Mammary epithelial cell (primary cell): ENCODE measurements around the gene TMEM14A.

Experiments
- CTCF ChIP-seq, 2 donors: IDR thresholded peaks in 1 of 2; conservative IDR thresholded peaks in 1 of 2; 2 replicates each; pipeline ENCODE4 v1.5.1; 2011 to 2012; ENCODE audit warnings: inconsistent platforms in 2 of 2, low read length in 2 of 2, mild to moderate bottlenecking in 2 of 2, control low read depth in 1 of 2, low read depth in 1 of 2; ENCODE audit not compliant: insufficient read depth in 1 of 2; ENCODE audit errors: extremely low read depth in 1 of 2
- EZH2 ChIP-seq: IDR thresholded peaks from 2 replicates; pipeline ENCODE4 v1.6.1; 2012; ENCODE audit warnings: low read length, inconsistent platforms, borderline replicate concordance

DNA sequence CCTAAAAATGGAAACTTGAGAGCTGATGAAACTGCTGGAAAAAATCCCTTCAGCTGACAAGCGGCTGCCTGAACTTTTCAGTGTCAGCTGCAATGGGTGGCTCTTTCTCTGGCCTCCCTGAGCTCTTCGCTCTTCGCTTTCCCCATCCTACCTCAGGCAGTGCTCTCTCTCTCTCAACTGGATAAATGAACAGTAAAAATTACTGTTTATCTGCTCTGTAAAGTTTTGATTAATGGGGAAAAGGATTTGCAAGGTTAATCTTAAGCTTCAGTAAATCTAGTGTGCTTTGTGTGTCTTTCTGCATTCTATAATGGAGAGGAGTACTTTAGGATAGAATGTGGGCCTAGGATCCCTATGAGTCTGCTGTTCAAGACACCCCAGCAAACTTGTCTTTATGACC lies 35.1 kb downstream of the TMEM14A start:
- no peak for TF ChIP-seq CTCF (conservative IDR thresholded peaks at IDR 0.05 in 1 of 2, IDR thresholded peaks at IDR 0.05 in 1 of 2; ENCODE audit: extremely low read depth in 1 of 2, insufficient read depth in 1 of 2, low read depth in 1 of 2, low read length in 2 of 2)
- no peak for TF ChIP-seq EZH2
